Gastroesophageal sphincter (tissue), 4 donors: ENCODE results near the gene MAIP1. TPM values are rescaled to one million over a fixed set of nuclear protein-coding genes. Genes with fewer than 3 reads are reported as not detected.

Experiments used
- ATAC-seq: fragments of 150-250 bp; one replicate; pipeline ENCODE4 v1.9.1; 2016; ENCODE audit warnings: mild to moderate bottlenecking, moderate library complexity
- H3K27ac ChIP-seq, 4 donors: fragments of 200-600 bp; sonication (generic) in 3 of 4; 1 replicate in 3 of 4; 2 replicates in 1 of 4; pipeline ENCODE4 v1.5.1; 2016 to 2019
- H3K27me3 ChIP-seq: fragments of 200-600 bp; sonication (generic); one replicate; pipeline ENCODE4 v1.5.1; 2019
- H3K36me3 ChIP-seq, 2 donors: fragments of 200-600 bp; sonication (generic); one replicate each; pipeline ENCODE4 v1.5.1; 2019; ENCODE audit warnings: control low read depth in 1 of 2
- H3K4me1 ChIP-seq, 3 donors: fragments of 200-600 bp; sonication (generic); 1 replicate in 2 of 3; 2 replicates in 1 of 3; pipeline ENCODE4 v1.5.1; 2016 to 2019; ENCODE audit warnings: control low read depth in 2 of 3
- H3K4me3 ChIP-seq, 2 donors: fragments of 200-600 bp; sonication (generic); one replicate each; pipeline ENCODE4 v1.5.1; 2019; ENCODE audit warnings: mild to moderate bottlenecking in 1 of 2, moderate library complexity in 1 of 2
- H3K9me3 ChIP-seq, 3 donors: fragments of 200-600 bp; sonication (generic); one replicate each; pipeline ENCODE4 v1.5.1; 2017 to 2019; ENCODE audit warnings: control low read depth in 2 of 3
- CTCF ChIP-seq, 4 experiments: fragments of 200-600 bp in 2 of 4; fragments of 450-650 bp in 2 of 4; sonication (generic) in 1 of 4; IDR thresholded peaks; one replicate each; pipeline ENCODE4 v1.5.1; 2017 to 2019; ENCODE audit warnings: antibody characterized with exemption in 4 of 4, mild to moderate bottlenecking in 2 of 4, moderate library complexity in 2 of 4
- EP300 ChIP-seq: sonication (generic); formaldehyde crosslinking; IDR thresholded peaks from one replicate; pipeline ENCODE4 v1.6.1; 2017; ENCODE audit warnings: antibody characterized with exemption, mild to moderate bottlenecking
- POLR2A ChIP-seq, 2 donors: fragments of 450-650 bp; IDR thresholded peaks; one replicate each; pipeline ENCODE4 v1.6.1; 2017; ENCODE audit warnings: antibody characterized with exemption in 2 of 2, mild to moderate bottlenecking in 2 of 2, moderate library complexity in 1 of 2
- POLR2AphosphoS5 ChIP-seq: sonication (generic); formaldehyde crosslinking; IDR thresholded peaks from one replicate; pipeline ENCODE4 v1.6.1; 2017; ENCODE audit warnings: antibody characterized with exemption
- WGBS, 2 donors: methylation state at CpG; one replicate each; pipeline ENCODE4 v1.1.5; 2018; ENCODE audit warnings: low coverage in 1 of 2; 5-methylcytosine and 5-hydroxymethylcytosine counted together
- total RNA-seq, 4 donors: library from RNA; depleted of rRNA; stranded (reverse); fragments of >200 nt; gene quantifications; one replicate each; pipeline ENCODE4 v1.1.0, GENCODE V29; 2016

The MAIP1 gene
- total RNA-seq, 4 donors from 2014 or later = 15.5 to 19.4 (median 18.0) TPM

GRCh38 chr2:199989822-199990221 lies 34.4 kb downstream of the MAIP1 start:
- no peak for TF ChIP-seq CTCF (IDR thresholded peaks at IDR 0.05)
- no peak for TF ChIP-seq POLR2A (IDR thresholded peaks at IDR 0.05)
- TF ChIP-seq EP300 = no peak
- no peak for TF ChIP-seq POLR2AphosphoS5
- Histone ChIP-seq H3K27ac (no peak overlapping the region), H3K9me3 (no peaks in the 10 kb centered on the region), H3K36me3 (no peaks in the 10 kb centered on the region), H3K27me3 (no peaks in the 10 kb centered on the region), H3K4me1 (no peaks in the 10 kb centered on the region), H3K4me3 (no peak overlapping the region)
- 93 to 96% methylated on average over 4 to 5 of the region's 5 CpGs for WGBS, 2 donors
- ATAC-seq = no peak

DNA sequence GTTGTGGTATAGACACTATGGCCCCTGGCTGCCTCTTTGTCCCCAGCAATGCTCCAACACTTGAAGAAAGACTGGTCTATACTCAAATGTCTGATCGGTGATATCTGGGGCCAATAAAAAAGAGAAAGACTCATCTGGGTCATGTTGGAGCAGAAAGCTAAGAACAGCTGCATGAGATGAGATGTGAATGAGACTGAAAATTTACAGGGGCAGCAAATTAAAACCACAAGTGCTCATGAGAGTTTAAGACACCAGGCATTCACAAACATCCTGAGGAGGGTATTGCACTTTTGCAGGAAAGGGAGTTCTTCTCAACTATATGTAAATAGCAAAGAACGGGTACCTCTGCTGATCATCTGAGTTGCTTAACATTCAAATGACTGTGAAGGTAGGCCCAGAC lies 36.3 kb downstream of the MAIP1 start:
- 86% methylated on average over 1 to 2 of the region's 2 CpGs for WGBS, 2 donors
- no peaks in the 10 kb centered on the region for H3K27me3 ChIP-seq
- no peak overlapping the region for H3K27ac ChIP-seq
- H3K4me1 ChIP-seq = no peaks in the 10 kb centered on the region
- no peak for ATAC-seq
- no peaks in the 10 kb centered on the region for H3K9me3 ChIP-seq
- TF ChIP-seq EP300 (no peak), POLR2AphosphoS5 (no peak), POLR2A (IDR thresholded peaks at IDR 0.05) (no peak), CTCF (IDR thresholded peaks at IDR 0.05) (no peak)
- H3K4me3 ChIP-seq = no peak overlapping the region
- H3K36me3 ChIP-seq = no peaks in the 10 kb centered on the region

GRCh38 chr2:199992296-199992695 lies 36.9 kb downstream of the MAIP1 start:
- Histone ChIP-seq H3K27me3 (no peaks in the 10 kb centered on the region), H3K27ac (no peak overlapping the region), H3K4me1 (no peaks in the 10 kb centered on the region), H3K36me3 (no peaks in the 10 kb centered on the region), H3K4me3 (no peak overlapping the region), H3K9me3 (no peaks in the 10 kb centered on the region)
- no peak for TF ChIP-seq EP300
- no peak for TF ChIP-seq POLR2A (IDR thresholded peaks at IDR 0.05)
- no peak for TF ChIP-seq POLR2AphosphoS5
- TF ChIP-seq CTCF (IDR thresholded peaks at IDR 0.05) = no peak
- no peak for ATAC-seq
- WGBS, 2 donors = 95 to 96% methylated on average over 3 of the region's 3 CpGs

DNA sequence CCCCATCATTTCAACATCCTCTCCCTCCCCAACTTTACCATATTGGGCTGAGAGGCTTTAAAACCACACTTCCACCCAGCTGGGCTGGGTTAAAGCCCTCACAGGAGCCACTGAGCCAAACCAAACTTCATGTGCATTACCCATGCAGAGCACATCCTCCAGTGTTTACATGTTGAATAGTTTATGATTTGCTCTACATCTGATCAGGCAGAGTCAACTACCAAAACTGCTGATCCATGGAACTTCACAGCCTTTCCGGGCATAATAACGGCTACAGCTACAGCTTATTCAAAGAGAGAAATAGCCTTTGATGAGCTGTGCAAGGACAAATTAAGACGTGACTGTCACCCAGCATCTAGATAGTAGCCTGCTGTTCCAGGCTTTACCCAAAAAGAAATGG lies 39.0 kb downstream of the MAIP1 start:
- no peak overlapping the region for H3K27ac ChIP-seq
- H3K36me3 ChIP-seq = no peaks in the 10 kb centered on the region
- TF ChIP-seq POLR2A (IDR thresholded peaks at IDR 0.05) (no peak), POLR2AphosphoS5 (no peak), CTCF (IDR thresholded peaks at IDR 0.05) (no peak), EP300 (no peak)
- WGBS, 2 donors = 95 to 100% methylated on average over 1 to 3 of the region's 3 CpGs
- H3K27me3 ChIP-seq = no peaks in the 10 kb centered on the region
- no peaks in the 10 kb centered on the region for H3K9me3 ChIP-seq
- no peak overlapping the region for H3K4me3 ChIP-seq
- H3K4me1 ChIP-seq = no peaks in the 10 kb centered on the region
- ATAC-seq = no peak

DNA sequence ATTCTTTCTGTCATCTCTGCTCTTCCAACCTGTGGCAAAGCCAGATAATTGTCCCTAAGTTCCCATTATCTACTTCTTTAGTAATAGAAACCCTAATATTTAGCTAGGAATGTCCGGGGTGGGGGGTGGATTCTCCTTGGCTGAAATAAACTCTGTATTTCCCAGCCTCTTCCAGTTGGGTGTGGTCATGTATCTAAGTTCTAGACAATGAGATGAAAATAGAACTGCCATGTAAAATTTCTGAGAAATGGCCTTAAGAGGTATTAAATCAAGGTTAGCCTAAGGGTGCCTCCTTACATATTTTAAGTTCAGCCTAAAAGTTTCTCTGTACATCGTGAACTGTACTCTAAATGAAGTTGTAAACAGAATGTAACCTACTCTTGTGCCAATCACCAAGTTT lies 39.5 kb downstream of the MAIP1 start:
- no peaks in the 10 kb centered on the region for H3K36me3 ChIP-seq
- no peaks in the 10 kb centered on the region for H3K9me3 ChIP-seq
- no peak for ATAC-seq
- H3K27me3 ChIP-seq = no peaks in the 10 kb centered on the region
- no peak overlapping the region for H3K27ac ChIP-seq
- no peak for TF ChIP-seq EP300
- no peak for TF ChIP-seq CTCF (IDR thresholded peaks at IDR 0.05)
- TF ChIP-seq POLR2AphosphoS5 = no peak
- no peak for TF ChIP-seq POLR2A (IDR thresholded peaks at IDR 0.05)
- no peaks in the 10 kb centered on the region for H3K4me1 ChIP-seq
- no peak overlapping the region for H3K4me3 ChIP-seq
- WGBS, 2 donors = 78 to 100% methylated on average over 1 to 2 of the region's 2 CpGs
